HG02981 (cell line): Measurements from ENCODE around the gene PPM1D.
"Not testable (repeated sequence)": the region's sequence is repeated elsewhere in the genome, so short reads cannot be mapped to it uniquely, and the experiment has no call there.

Source experiments
- ATAC-seq: cut with Tn5 transposase; IDR thresholded peaks from one replicate; pipeline ENCODE4 v1.9.1; 2021; ENCODE audit warnings: mild to moderate bottlenecking, moderate library complexity; ENCODE audit not compliant: unreplicated experiment

Gene PPM1D

GRCh38 chr17:60593441-60594036 lies 6.5 kb upstream of the PPM1D start:
- not testable (repeated sequence) for ATAC-seq

GRCh38 chr17:60594170-60594569 lies 5.8 kb upstream of the PPM1D start:
- not testable (repeated sequence) for ATAC-seq

GRCh38 chr17:60594734-60595133 lies 5.3 kb upstream of the PPM1D start:
- no peak for ATAC-seq

GRCh38 chr17:60597297-60597696 lies 2.7 kb upstream of the PPM1D start:
- ATAC-seq = no peak

GRCh38 chr17:60598001-60598736 lies 1.8 kb upstream of the PPM1D start:
- no peak for ATAC-seq

- no peak for ATAC-seq
Measured at GRCh38 chr17:60599220-60599619, 773 bp upstream of the PPM1D start.

GRCh38 chr17:60600490-60601446 lies 775 bp downstream of the PPM1D start:
- peak; percentile 14 for ATAC-seq

GRCh38 chr17:60601447-60602384 lies 1.7 kb downstream of the PPM1D start:
- ATAC-seq = no peak

GRCh38 chr17:60602385-60602742 lies 2.4 kb downstream of the PPM1D start:
- ATAC-seq = no peak

- no peak for ATAC-seq
Measured at GRCh38 chr17:60602871-60603270, 2.9 kb downstream of the PPM1D start.

- ATAC-seq = not testable (repeated sequence)
Measured at GRCh38 chr17:60603477-60603876, 3.5 kb downstream of the PPM1D start.

- no peak for ATAC-seq
Measured at GRCh38 chr17:60604686-60605334, 4.8 kb downstream of the PPM1D start.

GRCh38 chr17:60606036-60606435 lies 6.0 kb downstream of the PPM1D start:
- no peak for ATAC-seq

- no peak for ATAC-seq
Measured at GRCh38 chr17:60610473-60610872, 10.5 kb downstream of the PPM1D start.

- not testable (repeated sequence) for ATAC-seq
Measured at GRCh38 chr17:60611321-60611720, 11.3 kb downstream of the PPM1D start.

GRCh38 chr17:60613325-60613724 lies 13.3 kb downstream of the PPM1D start:
- ATAC-seq = no peak

GRCh38 chr17:60613796-60614195 lies 13.8 kb downstream of the PPM1D start:
- not testable (repeated sequence) for ATAC-seq

GRCh38 chr17:60614247-60614646 lies 14.3 kb downstream of the PPM1D start:
- ATAC-seq = not testable (repeated sequence)

GRCh38 chr17:60615108-60615507 lies 15.1 kb downstream of the PPM1D start:
- ATAC-seq = no peak

GRCh38 chr17:60615840-60616239 lies 15.8 kb downstream of the PPM1D start:
- ATAC-seq = no peak
